Pancreas (tissue), 10 donors: ENCODE results near the gene ADAMTS6. TPM values are rescaled to one million over a fixed set of nuclear protein-coding genes. Genes with fewer than 3 reads are reported as not detected.

Source experiments
- ATAC-seq, 4 donors: fragments of 200-7000 bp; cut with Tn5 transposase; one replicate each; pipeline versions ENCODE4 v1.8.0 to v1.9.1; 2020; ENCODE audit warnings: mild to moderate bottlenecking in 4 of 4, moderate library complexity in 4 of 4
- DNase-seq, 6 donors: peaks; one replicate each; pipeline ENCODE4 v3.0.0-alpha.2; 2020
- FAIRE-seq: peaks from 2 replicates; lab custom pipeline; 2012; peaks lifted over from hg19 to GRCh38; lab: Jason Lieb, UNC
- H3K27ac ChIP-seq, 4 donors: fragments of 200-600 bp; sonication (generic); 1 replicate in 3 of 4; 2 replicates in 1 of 4; pipeline versions ENCODE4 v1.5.0 to v1.8.0; 2020
- H3K27me3 ChIP-seq, 4 donors: fragments of 200-600 bp; one replicate each; pipeline ENCODE4 v1.8.0; 2021
- H3K36me3 ChIP-seq, 3 donors: fragments of 200-600 bp; sonication (generic) in 1 of 3; one replicate each; pipeline versions ENCODE4 v1.5.0 to v1.8.0; 2020 to 2021
- H3K4me1 ChIP-seq, 3 donors: fragments of 200-600 bp; one replicate each; pipeline ENCODE4 v1.8.0; 2021
- H3K4me3 ChIP-seq, 4 donors: fragments of 200-600 bp; sonication (generic) in 2 of 4; one replicate each; pipeline versions ENCODE4 v1.5.0 to v1.8.0; 2020 to 2021
- H3K9me3 ChIP-seq, 4 donors: fragments of 200-600 bp; one replicate each; pipeline ENCODE4 v1.8.0; 2021
- WGBS, 2 donors: extraction: QIAGEN DNeasy Blood & Tissue Kit; methylation state at CpG; one replicate each; pipeline ENCODE4 v1.1.7; 2013; 5-methylcytosine and 5-hydroxymethylcytosine counted together
- intact Hi-C, 3 donors: fragments of 100-400 bp; cut with DNase I; formaldehyde crosslinking; loops; one replicate each; pipeline versions ENCODE4 v1.11.1 to v1.14.2; 2022
- polyA plus RNA-seq, 2 donors: library from polyadenylated mRNA; stranded (reverse); fragments of 200-250 nt; gene quantifications; one replicate each; pipeline ENCODE4 v1.2.3, GENCODE V29; 2013
- total RNA-seq, 6 donors: library from RNA; stranded (reverse); fragmentation: NEBNext Ultra II Directional in 4 of 6; extraction: Animal tissue kit (Norgen Biotek cat#: 25700) in 4 of 6; gene quantifications; one replicate each; pipeline versions ENCODE4 v1.2.1 to v1.2.4, GENCODE V29; 2021 to 2023
- TF ChIP-seq, protein P1 (sequence below), 4 donors: fragments of 200-600 bp; sonication (generic) in 3 of 4; IDR thresholded peaks; one replicate each; pipeline versions ENCODE4 v1.5.0 to v1.8.0; 2021; ENCODE audit warnings: antibody characterized with exemption in 4 of 4
- donor health status: healthy with polysubstance abuse.
- donor health status: DM: no; HTN: no; CAD: no; lungs with moderate emphysema.
- donor health status: DM: no; HTN: no; CAD: no.
- donor health status: control.
- donor health status: control.
- donor health status: Bipolar disorder and iron deficiency.
- donor health status: DM: yes; HTN: yes; CAD: no.
- donor health status: DM: no; HTN: no; CAD: no.
- donor health status: DM: no; HTN: no; CAD: no.
- donor health status: DM: yes; HTN: yes; CAD: no.

ADAMTS6 gene
- total and polyA plus RNA-seq, 8 donors: 0.14 to 0.70 (median 0.30) TPM

DNA sequence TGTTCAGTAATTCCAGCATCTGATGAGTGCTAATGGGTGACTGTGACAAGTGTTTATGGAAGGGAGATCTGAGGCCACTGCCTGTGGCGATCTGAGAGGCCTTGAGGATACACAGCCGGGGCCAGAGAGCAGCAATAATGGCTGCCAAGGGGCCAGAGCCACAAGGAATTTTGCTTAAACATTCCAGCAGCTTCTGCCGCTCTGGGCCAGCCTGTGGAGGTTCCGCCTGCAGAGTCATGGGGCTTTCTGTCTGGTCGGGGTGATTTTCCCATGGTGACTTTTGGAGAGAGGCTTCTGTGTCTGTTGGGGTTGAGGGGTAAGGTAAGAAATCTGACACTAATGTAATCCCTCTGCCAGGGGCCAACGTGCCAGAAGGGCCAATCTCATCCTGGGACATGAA lies 353.5 kb downstream of the ADAMTS6 start:
- no peaks in the 10 kb centered on the region for H3K4me1 ChIP-seq
- no peaks in the 10 kb centered on the region for H3K9me3 ChIP-seq
- 68 to 77% methylated on average over 6 of the region's 6 CpGs for WGBS, 2 donors
- TF ChIP-seq, protein P1, sequence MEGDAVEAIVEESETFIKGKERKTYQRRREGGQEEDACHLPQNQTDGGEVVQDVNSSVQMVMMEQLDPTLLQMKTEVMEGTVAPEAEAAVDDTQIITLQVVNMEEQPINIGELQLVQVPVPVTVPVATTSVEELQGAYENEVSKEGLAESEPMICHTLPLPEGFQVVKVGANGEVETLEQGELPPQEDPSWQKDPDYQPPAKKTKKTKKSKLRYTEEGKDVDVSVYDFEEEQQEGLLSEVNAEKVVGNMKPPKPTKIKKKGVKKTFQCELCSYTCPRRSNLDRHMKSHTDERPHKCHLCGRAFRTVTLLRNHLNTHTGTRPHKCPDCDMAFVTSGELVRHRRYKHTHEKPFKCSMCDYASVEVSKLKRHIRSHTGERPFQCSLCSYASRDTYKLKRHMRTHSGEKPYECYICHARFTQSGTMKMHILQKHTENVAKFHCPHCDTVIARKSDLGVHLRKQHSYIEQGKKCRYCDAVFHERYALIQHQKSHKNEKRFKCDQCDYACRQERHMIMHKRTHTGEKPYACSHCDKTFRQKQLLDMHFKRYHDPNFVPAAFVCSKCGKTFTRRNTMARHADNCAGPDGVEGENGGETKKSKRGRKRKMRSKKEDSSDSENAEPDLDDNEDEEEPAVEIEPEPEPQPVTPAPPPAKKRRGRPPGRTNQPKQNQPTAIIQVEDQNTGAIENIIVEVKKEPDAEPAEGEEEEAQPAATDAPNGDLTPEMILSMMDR (IDR thresholded peaks at IDR 0.05): no peak
- H3K27me3 ChIP-seq: no peaks in the 10 kb centered on the region
- intact Hi-C loops: no loop called here
- H3K36me3 ChIP-seq: no peaks in the 10 kb centered on the region
- ATAC-seq (no peak), FAIRE-seq (no peak), DNase-seq (no peak)
- no peak overlapping the region for H3K27ac ChIP-seq
- H3K4me3 ChIP-seq: no peak overlapping the region

DNA sequence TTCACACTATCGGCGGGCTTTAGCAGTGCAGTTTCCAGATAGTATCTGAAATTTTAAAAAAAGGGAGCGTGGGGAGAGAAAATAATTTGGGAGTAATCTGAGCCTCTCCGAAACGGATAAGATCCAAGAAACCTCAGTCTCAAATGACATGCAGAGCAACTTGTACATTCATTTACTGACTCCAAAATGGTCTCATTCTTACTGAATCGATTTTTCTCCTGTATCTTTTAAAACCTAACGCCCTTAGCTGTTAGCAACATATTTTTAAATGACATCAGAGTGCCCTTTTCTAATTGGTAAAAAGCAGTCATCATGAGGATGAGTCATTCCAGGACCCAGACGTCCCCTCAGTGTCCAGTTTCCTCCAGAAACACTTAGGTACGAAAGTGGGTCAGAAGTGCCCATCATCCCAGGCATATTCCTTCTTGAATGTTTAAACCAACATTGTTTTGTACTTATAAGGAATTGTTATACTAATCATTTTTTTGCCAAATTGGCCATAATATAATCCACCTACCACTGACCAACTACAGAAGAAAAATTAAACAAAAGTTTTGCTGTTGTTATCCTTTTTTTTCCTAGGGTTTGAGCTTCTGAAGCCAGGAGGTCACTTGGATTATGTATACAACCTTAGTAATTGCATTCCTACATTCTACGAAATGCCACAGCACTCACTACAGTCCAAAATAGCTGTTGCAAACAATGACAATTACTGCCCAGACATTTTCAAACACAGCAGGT lies 354.4 kb downstream of the ADAMTS6 start:
- H3K36me3 ChIP-seq: no peaks in the 10 kb centered on the region
- no peak overlapping the region for H3K4me3 ChIP-seq
- DNase-seq (no peak), FAIRE-seq (no peak), ATAC-seq (no peak)
- H3K9me3 ChIP-seq: no peaks in the 10 kb centered on the region
- H3K27ac ChIP-seq: no peak overlapping the region
- 62 to 75% methylated on average over 10 of the region's 10 CpGs for WGBS, 2 donors
- H3K4me1 ChIP-seq: no peaks in the 10 kb centered on the region
- intact Hi-C loops: no loop called here
- no peaks in the 10 kb centered on the region for H3K27me3 ChIP-seq
- TF ChIP-seq, protein P1 (IDR thresholded peaks at IDR 0.05): no peak

DNA sequence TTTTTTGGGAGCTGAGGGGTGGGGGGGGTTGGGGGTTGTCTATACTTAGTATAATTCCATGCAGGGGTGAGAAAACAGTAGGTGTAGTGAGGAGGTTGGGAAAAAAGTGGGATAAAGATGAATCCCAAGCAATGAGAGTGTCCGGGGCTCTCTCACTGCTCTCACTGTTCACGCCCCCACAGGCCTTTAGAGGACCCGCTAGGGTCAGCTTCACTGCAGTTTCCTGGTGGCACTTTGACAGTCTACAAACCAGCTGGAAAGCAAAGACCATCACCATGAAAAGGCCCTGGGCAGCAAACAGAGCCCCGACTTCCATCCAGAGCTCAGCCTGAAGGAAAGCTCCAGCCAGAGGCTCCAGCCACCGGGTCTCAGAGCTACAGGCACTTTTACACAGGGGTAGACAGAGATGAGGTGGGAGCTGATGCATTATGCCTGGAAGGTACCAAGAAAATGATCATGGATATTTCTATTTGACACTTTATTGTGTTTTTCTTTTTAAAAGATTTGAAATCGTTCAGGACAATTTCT lies 355.1 kb downstream of the ADAMTS6 start:
- no peaks in the 10 kb centered on the region for H3K9me3 ChIP-seq
- WGBS, 2 donors: 72 to 74% methylated on average over 6 of the region's 6 CpGs
- no peaks in the 10 kb centered on the region for H3K4me1 ChIP-seq
- no peak for FAIRE-seq
- TF ChIP-seq, protein P1 (IDR thresholded peaks at IDR 0.05): no peak
- intact Hi-C loops: no loop called here
- H3K27me3 ChIP-seq: no peaks in the 10 kb centered on the region
- no peak overlapping the region for H3K27ac ChIP-seq
- no peaks in the 10 kb centered on the region for H3K36me3 ChIP-seq
- no peak overlapping the region for H3K4me3 ChIP-seq
- no peak for DNase-seq
- no peak for ATAC-seq

DNA sequence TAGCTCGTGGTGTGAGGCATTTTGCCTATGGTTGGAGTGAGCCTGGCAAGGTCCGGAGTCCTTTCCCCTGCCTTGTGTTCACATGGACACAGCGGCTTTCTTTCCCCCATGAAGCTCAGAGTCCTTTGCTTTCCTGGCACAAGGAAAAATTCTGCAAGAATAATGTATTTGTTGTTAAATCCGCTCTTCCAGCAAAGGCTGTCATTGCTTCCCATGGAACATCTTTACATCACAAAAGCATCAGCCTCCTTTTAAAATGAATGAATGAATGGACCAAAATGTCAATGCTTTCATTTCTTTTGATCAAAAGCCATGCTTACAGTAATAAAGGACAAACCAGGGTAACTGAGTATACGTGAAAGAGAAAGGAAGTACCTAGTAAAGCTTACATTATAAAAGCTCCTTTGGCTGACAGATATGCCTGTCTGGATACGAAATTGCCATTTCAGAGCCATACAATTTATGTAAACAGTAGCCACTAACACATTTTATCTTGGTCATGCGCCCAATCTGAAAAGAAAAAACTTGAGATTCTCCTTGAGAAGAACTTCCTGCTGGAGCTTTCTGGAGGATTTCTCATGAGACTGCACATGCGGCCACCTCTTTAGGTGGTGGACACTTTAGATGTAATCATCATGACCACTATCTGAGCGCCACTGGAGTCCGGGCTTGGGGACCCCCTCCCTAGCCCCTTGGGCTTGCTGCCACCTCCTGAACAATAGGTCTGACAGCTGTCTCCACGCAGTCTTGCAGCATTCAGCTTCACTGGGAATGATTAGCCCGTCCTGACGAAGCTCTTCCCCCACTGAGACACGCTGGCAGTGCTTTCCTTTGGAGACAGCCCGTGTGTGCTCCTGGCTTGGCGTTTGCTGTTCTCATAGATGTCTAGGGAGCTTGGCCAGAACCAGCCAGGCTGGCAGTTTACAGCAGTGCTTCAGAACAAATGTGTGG lies 355.9 kb downstream of the ADAMTS6 start:
- intact Hi-C loops: no loop called here
- H3K27ac ChIP-seq: no peak overlapping the region
- no peaks in the 10 kb centered on the region for H3K27me3 ChIP-seq
- TF ChIP-seq, protein P1 (IDR thresholded peaks at IDR 0.05): no peak
- H3K4me1 ChIP-seq: no peaks in the 10 kb centered on the region
- no peaks in the 10 kb centered on the region for H3K36me3 ChIP-seq
- no peak overlapping the region for H3K4me3 ChIP-seq
- FAIRE-seq (no peak), DNase-seq (no peak), ATAC-seq (no peak)
- 35 to 38% methylated on average over 16 of the region's 16 CpGs for WGBS, 2 donors
- no peaks in the 10 kb centered on the region for H3K9me3 ChIP-seq
